WTC11 (cell line): ENCODE measurements around the gene SHROOM1. TPM values are rescaled to one million over a fixed set of nuclear protein-coding genes. Genes with fewer than 3 reads are reported as not detected.
A peak's percentile ranks its signal among the peaks of the same experiment; 100 is the strongest.

Experiments used
- ELF4 ChIP-seq: sonication (generic); formaldehyde crosslinking; IDR thresholded peaks from 2 replicates; pipeline ENCODE4 v1.8.1; 2022; ENCODE audit warnings: low read depth, mild to moderate bottlenecking, moderate library complexity, missing genetic modification reagents
- ETV6 ChIP-seq: sonication (generic); formaldehyde crosslinking; IDR thresholded peaks from 2 replicates; pipeline ENCODE4 v1.8.1; 2022; ENCODE audit warnings: mild to moderate bottlenecking, missing genetic modification reagents
- FOXP4 ChIP-seq: sonication (generic); formaldehyde crosslinking; IDR thresholded peaks from 2 replicates; pipeline ENCODE4 v1.8.0; 2022; ENCODE audit warnings: mild to moderate bottlenecking, missing genetic modification reagents
- HMGXB4 ChIP-seq: sonication (generic); formaldehyde crosslinking; IDR thresholded peaks from 2 replicates; pipeline ENCODE4 v1.8.1; 2023; ENCODE audit warnings: mild to moderate bottlenecking, moderate library complexity, missing genetic modification reagents
- JAZF1 ChIP-seq: fragments of 250-450 bp; sonication (Bioruptor Pico); IDR thresholded peaks from 2 replicates; pipeline ENCODE4 v1.9.0; 2021; ENCODE audit warnings: moderate library complexity, mild to moderate bottlenecking, inconsistent platforms
- MLX ChIP-seq: sonication (generic); formaldehyde crosslinking; IDR thresholded peaks from 2 replicates; pipeline ENCODE4 v1.8.1; 2023; ENCODE audit warnings: mild to moderate bottlenecking, missing genetic modification reagents, moderate library complexity
- MXD4 ChIP-seq: fragments of 250-450 bp; sonication (Bioruptor Pico); IDR thresholded peaks from 2 replicates; pipeline ENCODE4 v1.8.0; 2021; ENCODE audit warnings: mild to moderate bottlenecking, moderate library complexity, borderline replicate concordance
- MYBL2 ChIP-seq: sonication (generic); formaldehyde crosslinking; IDR thresholded peaks from 2 replicates; pipeline ENCODE4 v1.8.1; 2023; ENCODE audit warnings: mild to moderate bottlenecking, moderate library complexity, missing genetic modification reagents
- NFE2L1 ChIP-seq: sonication (generic); formaldehyde crosslinking; IDR thresholded peaks from 2 replicates; pipeline ENCODE4 v1.8.1; 2023; ENCODE audit warnings: missing genetic modification reagents
- NR3C1 ChIP-seq: sonication (generic); formaldehyde crosslinking; conservative IDR thresholded peaks from 2 replicates; pipeline ENCODE4 v1.8.1; 2023; ENCODE audit warnings: low read depth, mild to moderate bottlenecking, missing genetic modification reagents
- OVOL2 ChIP-seq: fragments of 250-450 bp; sonication (Bioruptor Pico); IDR thresholded peaks from 2 replicates; pipeline ENCODE4 v1.9.0; 2021; ENCODE audit warnings: mild to moderate bottlenecking, borderline replicate concordance
- PRDM15 ChIP-seq: sonication (generic); formaldehyde crosslinking; IDR thresholded peaks from 2 replicates; pipeline ENCODE4 v1.8.0; 2022; ENCODE audit warnings: missing genetic modification reagents
- TCF7 ChIP-seq: sonication (generic); formaldehyde crosslinking; IDR thresholded peaks from 2 replicates; pipeline ENCODE4 v1.8.0; 2022; ENCODE audit warnings: mild to moderate bottlenecking, low read depth, missing genetic modification reagents, moderate library complexity
- USF2 ChIP-seq: sonication (generic); formaldehyde crosslinking; IDR thresholded peaks from 2 replicates; pipeline ENCODE4 v1.8.1; 2023; ENCODE audit warnings: mild to moderate bottlenecking, missing genetic modification reagents, moderate library complexity
- ZNF219 ChIP-seq: sonication (generic); formaldehyde crosslinking; IDR thresholded peaks from 2 replicates; pipeline ENCODE4 v1.8.0; 2023; ENCODE audit warnings: missing genetic modification reagents, mild to moderate bottlenecking, borderline replicate concordance
- total RNA-seq: library from RNA; stranded (reverse); gene quantifications from 3 replicates; pipeline ENCODE4 v1.2.3, GENCODE V29; 2021
- TF ChIP-seq, protein P1 (sequence below): sonication (generic); formaldehyde crosslinking; IDR thresholded peaks from 2 replicates; pipeline ENCODE4 v1.8.1; 2022; ENCODE audit warnings: missing genetic modification reagents, borderline replicate concordance
- TF ChIP-seq, protein P2 (sequence below): sonication (generic); formaldehyde crosslinking; IDR thresholded peaks from 2 replicates; pipeline ENCODE4 v1.8.0; 2023; ENCODE audit warnings: missing genetic modification reagents
- TF ChIP-seq, protein P3 (sequence below): sonication (generic); formaldehyde crosslinking; IDR thresholded peaks from 2 replicates; pipeline ENCODE4 v1.8.0; 2023; ENCODE audit warnings: mild to moderate bottlenecking, missing genetic modification reagents
- TF ChIP-seq, protein P4 (sequence below): fragments of 250-450 bp; sonication (Bioruptor Pico); IDR thresholded peaks from 2 replicates; pipeline ENCODE4 v1.9.0; 2021; ENCODE audit warnings: mild to moderate bottlenecking

The SHROOM1 gene
- total RNA-seq, 1 experiment from 2014 or later, result 8.1 TPM

DNA sequence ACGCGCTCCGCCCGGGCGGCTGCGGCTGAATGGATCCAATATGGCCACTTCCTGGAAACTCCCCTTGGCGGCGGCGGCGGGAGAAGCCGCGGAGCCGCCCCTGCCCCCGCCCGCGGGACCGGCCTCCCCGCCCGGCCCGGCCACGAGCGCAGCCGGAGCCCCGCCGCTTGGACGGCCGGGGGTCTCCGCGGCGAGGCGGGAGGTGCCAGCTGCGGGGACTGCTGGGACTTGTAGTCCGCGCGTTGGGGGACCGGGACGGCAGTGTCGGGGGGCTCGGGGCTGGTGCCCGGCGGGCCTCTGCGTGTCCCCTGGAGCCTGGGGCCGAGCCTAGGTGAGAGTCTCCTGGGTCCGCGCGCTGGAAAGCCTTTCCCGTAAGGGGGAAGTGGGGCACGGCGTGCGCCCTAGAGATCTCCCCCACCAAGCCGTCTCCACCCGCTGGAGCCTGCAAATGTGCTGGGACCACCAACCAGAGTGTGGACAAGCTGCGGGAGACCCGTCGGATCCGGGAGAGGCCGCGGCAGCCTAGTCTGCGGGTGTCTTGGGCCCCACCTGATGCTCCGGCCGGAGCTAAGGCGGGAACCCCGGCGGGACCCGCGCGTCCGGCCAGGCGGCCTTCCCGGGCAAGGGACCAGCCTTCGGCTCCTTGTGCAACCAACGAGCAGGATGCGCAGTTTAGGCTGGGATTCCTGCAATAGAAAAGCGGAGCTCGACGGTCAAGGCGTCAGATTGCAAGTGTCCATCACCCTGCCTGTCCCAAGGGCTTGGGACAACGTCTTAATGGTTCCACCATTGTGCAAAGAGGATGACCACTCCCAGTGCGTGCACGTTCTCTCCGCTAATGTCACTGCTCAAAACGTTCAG lies 53.0 kb downstream of the SHROOM1 start, which contains the start of gene SEPTIN8 (continued):
- TF ChIP-seq, protein P1, sequence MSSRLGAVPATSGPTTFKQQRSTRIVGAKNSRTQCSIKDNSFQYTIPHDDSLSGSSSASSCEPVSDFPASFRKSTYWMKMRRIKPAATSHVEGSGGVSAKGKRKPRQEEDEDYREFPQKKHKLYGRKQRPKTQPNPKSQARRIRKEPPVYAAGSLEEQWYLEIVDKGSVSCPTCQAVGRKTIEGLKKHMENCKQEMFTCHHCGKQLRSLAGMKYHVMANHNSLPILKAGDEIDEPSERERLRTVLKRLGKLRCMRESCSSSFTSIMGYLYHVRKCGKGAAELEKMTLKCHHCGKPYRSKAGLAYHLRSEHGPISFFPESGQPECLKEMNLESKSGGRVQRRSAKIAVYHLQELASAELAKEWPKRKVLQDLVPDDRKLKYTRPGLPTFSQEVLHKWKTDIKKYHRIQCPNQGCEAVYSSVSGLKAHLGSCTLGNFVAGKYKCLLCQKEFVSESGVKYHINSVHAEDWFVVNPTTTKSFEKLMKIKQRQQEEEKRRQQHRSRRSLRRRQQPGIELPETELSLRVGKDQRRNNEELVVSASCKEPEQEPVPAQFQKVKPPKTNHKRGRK, result no peak
- TF ChIP-seq, protein P2, sequence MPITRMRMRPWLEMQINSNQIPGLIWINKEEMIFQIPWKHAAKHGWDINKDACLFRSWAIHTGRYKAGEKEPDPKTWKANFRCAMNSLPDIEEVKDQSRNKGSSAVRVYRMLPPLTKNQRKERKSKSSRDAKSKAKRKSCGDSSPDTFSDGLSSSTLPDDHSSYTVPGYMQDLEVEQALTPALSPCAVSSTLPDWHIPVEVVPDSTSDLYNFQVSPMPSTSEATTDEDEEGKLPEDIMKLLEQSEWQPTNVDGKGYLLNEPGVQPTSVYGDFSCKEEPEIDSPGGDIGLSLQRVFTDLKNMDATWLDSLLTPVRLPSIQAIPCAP (CRISPR knock-in tag), result no peak
- TF ChIP-seq, protein P3, sequence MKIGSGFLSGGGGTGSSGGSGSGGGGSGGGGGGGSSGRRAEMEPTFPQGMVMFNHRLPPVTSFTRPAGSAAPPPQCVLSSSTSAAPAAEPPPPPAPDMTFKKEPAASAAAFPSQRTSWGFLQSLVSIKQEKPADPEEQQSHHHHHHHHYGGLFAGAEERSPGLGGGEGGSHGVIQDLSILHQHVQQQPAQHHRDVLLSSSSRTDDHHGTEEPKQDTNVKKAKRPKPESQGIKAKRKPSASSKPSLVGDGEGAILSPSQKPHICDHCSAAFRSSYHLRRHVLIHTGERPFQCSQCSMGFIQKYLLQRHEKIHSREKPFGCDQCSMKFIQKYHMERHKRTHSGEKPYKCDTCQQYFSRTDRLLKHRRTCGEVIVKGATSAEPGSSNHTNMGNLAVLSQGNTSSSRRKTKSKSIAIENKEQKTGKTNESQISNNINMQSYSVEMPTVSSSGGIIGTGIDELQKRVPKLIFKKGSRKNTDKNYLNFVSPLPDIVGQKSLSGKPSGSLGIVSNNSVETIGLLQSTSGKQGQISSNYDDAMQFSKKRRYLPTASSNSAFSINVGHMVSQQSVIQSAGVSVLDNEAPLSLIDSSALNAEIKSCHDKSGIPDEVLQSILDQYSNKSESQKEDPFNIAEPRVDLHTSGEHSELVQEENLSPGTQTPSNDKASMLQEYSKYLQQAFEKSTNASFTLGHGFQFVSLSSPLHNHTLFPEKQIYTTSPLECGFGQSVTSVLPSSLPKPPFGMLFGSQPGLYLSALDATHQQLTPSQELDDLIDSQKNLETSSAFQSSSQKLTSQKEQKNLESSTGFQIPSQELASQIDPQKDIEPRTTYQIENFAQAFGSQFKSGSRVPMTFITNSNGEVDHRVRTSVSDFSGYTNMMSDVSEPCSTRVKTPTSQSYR (CRISPR knock-in tag), result no peak
- no peak for TF ChIP-seq NR3C1 (CRISPR knock-in tag)
- TF ChIP-seq MXD4 (CRISPR knock-in tag), result no peak
- TF ChIP-seq ETV6 (CRISPR knock-in tag), result peak; percentile 46; the same call in 1 of the 2 replicates
- TF ChIP-seq, protein P4, sequence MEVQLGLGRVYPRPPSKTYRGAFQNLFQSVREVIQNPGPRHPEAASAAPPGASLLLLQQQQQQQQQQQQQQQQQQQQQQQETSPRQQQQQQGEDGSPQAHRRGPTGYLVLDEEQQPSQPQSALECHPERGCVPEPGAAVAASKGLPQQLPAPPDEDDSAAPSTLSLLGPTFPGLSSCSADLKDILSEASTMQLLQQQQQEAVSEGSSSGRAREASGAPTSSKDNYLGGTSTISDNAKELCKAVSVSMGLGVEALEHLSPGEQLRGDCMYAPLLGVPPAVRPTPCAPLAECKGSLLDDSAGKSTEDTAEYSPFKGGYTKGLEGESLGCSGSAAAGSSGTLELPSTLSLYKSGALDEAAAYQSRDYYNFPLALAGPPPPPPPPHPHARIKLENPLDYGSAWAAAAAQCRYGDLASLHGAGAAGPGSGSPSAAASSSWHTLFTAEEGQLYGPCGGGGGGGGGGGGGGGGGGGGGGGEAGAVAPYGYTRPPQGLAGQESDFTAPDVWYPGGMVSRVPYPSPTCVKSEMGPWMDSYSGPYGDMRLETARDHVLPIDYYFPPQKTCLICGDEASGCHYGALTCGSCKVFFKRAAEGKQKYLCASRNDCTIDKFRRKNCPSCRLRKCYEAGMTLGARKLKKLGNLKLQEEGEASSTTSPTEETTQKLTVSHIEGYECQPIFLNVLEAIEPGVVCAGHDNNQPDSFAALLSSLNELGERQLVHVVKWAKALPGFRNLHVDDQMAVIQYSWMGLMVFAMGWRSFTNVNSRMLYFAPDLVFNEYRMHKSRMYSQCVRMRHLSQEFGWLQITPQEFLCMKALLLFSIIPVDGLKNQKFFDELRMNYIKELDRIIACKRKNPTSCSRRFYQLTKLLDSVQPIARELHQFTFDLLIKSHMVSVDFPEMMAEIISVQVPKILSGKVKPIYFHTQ, result no peak
- TF ChIP-seq NFE2L1, result no peak
- peak; percentile 63; the same call in 1 of the 2 replicates for TF ChIP-seq TCF7 (CRISPR knock-in tag)
- no peak; the same call in 1 of the 2 replicates for TF ChIP-seq USF2 (CRISPR knock-in tag)
- no peak for TF ChIP-seq FOXP4 (CRISPR knock-in tag)
- peak; percentile 61 for TF ChIP-seq MYBL2 (CRISPR knock-in tag)
- no peak for TF ChIP-seq PRDM15
- no peak for TF ChIP-seq ZNF219 (CRISPR knock-in tag)
- no peak for TF ChIP-seq ELF4 (CRISPR knock-in tag)
- no peak for TF ChIP-seq JAZF1 (CRISPR knock-in tag)
- TF ChIP-seq MLX (CRISPR knock-in tag), result no peak
- TF ChIP-seq HMGXB4 (CRISPR knock-in tag), result peak; percentile 12; the same call in 1 of the 2 replicates
- TF ChIP-seq OVOL2, result no peak
